Breast epithelium (tissue), 4 donors: ENCODE data around the gene BIRC5. TPM values are rescaled to one million over a fixed set of nuclear protein-coding genes. Genes with fewer than 3 reads are reported as not detected.

Experiments used
- DNase-seq, 2 donors: peaks; one replicate each; pipeline ENCODE4 v3.0.0-alpha.2; 2019; ENCODE audit warnings: low spot score in 2 of 2
- H3K27ac ChIP-seq, 2 donors: fragments of 200-600 bp; sonication (generic) in 1 of 2; one replicate each; pipeline ENCODE4 v1.5.1; 2016 to 2019; ENCODE audit warnings: mild to moderate bottlenecking in 1 of 2
- H3K27me3 ChIP-seq, 2 donors: fragments of 200-600 bp; sonication (generic) in 1 of 2; one replicate each; pipeline versions ENCODE4 v1.5.1 to v1.6.0; 2017 to 2019; ENCODE audit warnings: control low read depth in 1 of 2, mild to moderate bottlenecking in 1 of 2
- H3K36me3 ChIP-seq: fragments of 200-600 bp; one replicate; pipeline ENCODE4 v1.5.1; 2019
- H3K4me1 ChIP-seq, 2 donors: fragments of 200-600 bp; sonication (generic); one replicate each; pipeline ENCODE4 v1.5.1; 2016 to 2019; ENCODE audit warnings: control low read depth in 1 of 2
- H3K4me3 ChIP-seq, 3 donors: fragments of 200-600 bp; sonication (generic); 1 replicate in 2 of 3; 2 replicates in 1 of 3; pipeline ENCODE4 v1.5.1; 2016 to 2019; ENCODE audit warnings: mild to moderate bottlenecking in 3 of 3, moderate library complexity in 2 of 3
- H3K9me3 ChIP-seq, 2 donors: fragments of 200-600 bp; sonication (generic) in 1 of 2; one replicate each; pipeline ENCODE4 v1.5.1; 2016 to 2019; ENCODE audit warnings: control low read depth in 1 of 2
- CTCF ChIP-seq, 3 donors: fragments of 450-650 bp; IDR thresholded peaks; one replicate each; pipeline ENCODE4 v1.5.1; 2016 to 2017; ENCODE audit warnings: antibody characterized with exemption in 3 of 3, mild to moderate bottlenecking in 3 of 3, moderate library complexity in 3 of 3
- POLR2A ChIP-seq: fragments of 450-650 bp; IDR thresholded peaks from one replicate; pipeline ENCODE4 v1.6.1; 2016; ENCODE audit warnings: antibody characterized with exemption, mild to moderate bottlenecking, moderate library complexity
- POLR2AphosphoS5 ChIP-seq, 3 donors: sonication (generic); formaldehyde crosslinking; IDR thresholded peaks; one replicate each; pipeline ENCODE4 v1.6.1; 2017; ENCODE audit warnings: antibody characterized with exemption in 3 of 3
- intact Hi-C: fragments of 100-400 bp; cut with DNase I; formaldehyde crosslinking; loops from one replicate; pipeline ENCODE4 v1.15.1; 2023; ENCODE audit warnings: low total_unique reads
- total RNA-seq, 3 donors: library from RNA; depleted of rRNA; stranded (reverse); fragments of >200 nt; gene quantifications; one replicate each; pipeline ENCODE4 v1.1.0, GENCODE V29; 2016

BIRC5 gene
- total RNA-seq, 3 donors from 2014 or later = 0.29 to 1.9 (median 0.33) TPM

- Histone ChIP-seq H3K36me3 (no peaks in the 10 kb centered on the region), H3K9me3 (no peaks in the 10 kb centered on the region), H3K27ac (no peak overlapping the region), H3K4me1 (peaks cover 0 to 4% of the 10 kb centered on the region in 2 donors), H3K4me3 (peak overlapping the region in 1 of 3 donors; percentile 52), H3K27me3 (no peaks in the 10 kb centered on the region)
- TF ChIP-seq POLR2AphosphoS5 (IDR thresholded peaks at IDR 0.05) = no peak
- TF ChIP-seq POLR2A = no peak
- intact Hi-C loops = loop anchor here (5.0 kb wide), 1 partner anchor 138 kb away; no protein-coding TSS in a partner anchor
- DNase-seq = no peak
Observed at GRCh38 chr17:78249818-78250806, 36.1 kb downstream of the BIRC5 start.

GRCh38 chr17:78250891-78251772 is 37.1 kb downstream of the BIRC5 start:
- Histone ChIP-seq H3K4me3 (peak overlapping the region in 1 of 3 donors; percentile 52), H3K27me3 (no peaks in the 10 kb centered on the region), H3K36me3 (no peaks in the 10 kb centered on the region), H3K9me3 (no peaks in the 10 kb centered on the region), H3K4me1 (peaks cover 0 to 4% of the 10 kb centered on the region in 2 donors), H3K27ac (no peak overlapping the region)
- peak; percentile 73 to 85 for DNase-seq
- intact Hi-C loops = loop anchor here (5.0 kb wide), 1 partner anchor 139 kb away; no protein-coding TSS in a partner anchor
- peak in 1 of 3 donors; percentile 37 for TF ChIP-seq POLR2AphosphoS5 (IDR thresholded peaks at IDR 0.05)
- TF ChIP-seq POLR2A = no peak
- peak; percentile 82 to 99 (median 99) for TF ChIP-seq CTCF (IDR thresholded peaks at IDR 0.05)

GRCh38 chr17:78251773-78252103 is 37.7 kb downstream of the BIRC5 start:
- intact Hi-C loops = loop anchor here (5.0 kb wide), 1 partner anchor 139 kb away; no protein-coding TSS in a partner anchor
- peaks cover 0 to 4% of the 10 kb centered on the region in 2 donors for H3K4me1 ChIP-seq
- no peak for DNase-seq
- TF ChIP-seq POLR2AphosphoS5 (IDR thresholded peaks at IDR 0.05) = no peak
- no peak for TF ChIP-seq POLR2A
- no peak for TF ChIP-seq CTCF (IDR thresholded peaks at IDR 0.05)
- H3K27me3 ChIP-seq = no peaks in the 10 kb centered on the region
- no peaks in the 10 kb centered on the region for H3K36me3 ChIP-seq
- H3K27ac ChIP-seq = no peak overlapping the region
- H3K4me3 ChIP-seq = no peak overlapping the region
- H3K9me3 ChIP-seq = no peaks in the 10 kb centered on the region

GRCh38 chr17:78252111-78252634 is 38.1 kb downstream of the BIRC5 start:
- Histone ChIP-seq H3K27me3 (no peaks in the 10 kb centered on the region), H3K4me3 (no peak overlapping the region), H3K36me3 (no peaks in the 10 kb centered on the region), H3K4me1 (peaks cover 0 to 4% of the 10 kb centered on the region in 2 donors), H3K27ac (no peak overlapping the region), H3K9me3 (no peaks in the 10 kb centered on the region)
- TF ChIP-seq CTCF (IDR thresholded peaks at IDR 0.05) (no peak), POLR2A (no peak), POLR2AphosphoS5 (IDR thresholded peaks at IDR 0.05) (no peak)
- intact Hi-C loops = loop anchor here (5.0 kb wide), 1 partner anchor 140 kb away; no protein-coding TSS in a partner anchor
- peak in 1 of 2 donors; percentile 34 for DNase-seq
